Measurements from ENCODE around the gene G3BP2.

G3BP2 gene

GRCh38 chr4:75637176-75637575 lies 36.0 kb downstream of the G3BP2 start:
- DNase-seq, result no peak

GRCh38 chr4:75634951-75635350 lies 38.3 kb downstream of the G3BP2 start:
- no peak for DNase-seq

GRCh38 chr4:75634281-75634680 lies 38.9 kb downstream of the G3BP2 start:
- DNase-seq, result no peak

- peak; percentile 8 for DNase-seq
Observed at GRCh38 chr4:75633846-75634245, 39.4 kb downstream of the G3BP2 start.

GRCh38 chr4:75630937-75631329 lies 42.3 kb downstream of the G3BP2 start:
- DNase-seq, result no peak

GRCh38 chr4:75630174-75630936 lies 42.9 kb downstream of the G3BP2 start, which contains the start of gene CDKL2:
Gene CDKL2 (minus strand): TSS chr4:75630528. CDS start chr4:75625988, 4,540 bp downstream.
- no peak for DNase-seq

- no peak for DNase-seq
Observed at GRCh38 chr4:75629239-75629638, 44.0 kb downstream of the G3BP2 start.

- DNase-seq, result no peak
Observed at GRCh38 chr4:75623026-75623425, 50.2 kb downstream of the G3BP2 start.

- no peak for DNase-seq
Observed at GRCh38 chr4:75621715-75622114, 51.5 kb downstream of the G3BP2 start.

GRCh38 chr4:75612306-75612705 lies 60.9 kb downstream of the G3BP2 start:
- no peak for DNase-seq

- DNase-seq, result no peak
Observed at GRCh38 chr4:75605928-75606327, 67.3 kb downstream of the G3BP2 start.

- no peak for DNase-seq
Observed at GRCh38 chr4:75599647-75600046, 73.6 kb downstream of the G3BP2 start.

- DNase-seq, result peak; percentile 16
Observed at GRCh38 chr4:75598390-75598789, 74.8 kb downstream of the G3BP2 start.

GRCh38 chr4:75596061-75596460 lies 77.2 kb downstream of the G3BP2 start:
- DNase-seq, result no peak

- no peak for DNase-seq
Observed at GRCh38 chr4:75593393-75593792, 79.8 kb downstream of the G3BP2 start.

All from HCEC 1CT (cell line).